Calu3 (cell line): Measurements from ENCODE around the gene PRKRA. TPM values are rescaled to one million over a fixed set of nuclear protein-coding genes. Genes with fewer than 3 reads are reported as not detected.

Source experiments
- BruUV-seq: library from RNA; stranded (reverse); fragments of 400-500 nt; replicated peaks from 2 replicates; lab custom pipeline; 2021; lab: Mats Ljungman, UMichigan
- CTCF ChIA-PET: fragments of 300-600 bp; sonication (Branson Sonifier 250); formaldehyde crosslinking; loops from one replicate; lab custom pipeline; 2022; ENCODE audit warnings: antibody characterized with exemption; lab: Charles Lee
- DNase-seq: peaks from one replicate; pipeline ENCODE4 v3.0.0; 2022
- H3K27ac Mint-ChIP-seq: one replicate; pipeline ENCODE4 v1.8.0; 2022; ENCODE audit warnings: mixed read lengths; ENCODE audit not compliant: unreplicated experiment
- H3K27me3 Mint-ChIP-seq: one replicate; pipeline ENCODE4 v1.8.0; 2022; ENCODE audit warnings: mixed read lengths; ENCODE audit not compliant: unreplicated experiment
- H3K36me3 Mint-ChIP-seq: one replicate; pipeline ENCODE4 v1.8.0; 2022; ENCODE audit warnings: mild to moderate bottlenecking, moderate library complexity, mixed read lengths; ENCODE audit not compliant: insufficient read depth, unreplicated experiment
- H3K4me1 Mint-ChIP-seq: one replicate; pipeline ENCODE4 v1.8.0; 2022; ENCODE audit warnings: mild to moderate bottlenecking, low read depth, mixed read lengths; ENCODE audit not compliant: unreplicated experiment
- H3K4me3 Mint-ChIP-seq: one replicate; pipeline ENCODE4 v1.8.0; 2022; ENCODE audit warnings: mild to moderate bottlenecking, low read depth, moderate library complexity, mixed read lengths; ENCODE audit not compliant: unreplicated experiment
- H3K9me3 Mint-ChIP-seq: one replicate; pipeline ENCODE4 v1.8.0; 2022; ENCODE audit warnings: low read depth, mixed read lengths; ENCODE audit not compliant: unreplicated experiment
- CTCF ChIP-seq: fragments of 200-600 bp; IDR thresholded peaks from one replicate; pipeline ENCODE4 v1.8.0; 2022; ENCODE audit warnings: antibody characterized with exemption; ENCODE audit not compliant: unreplicated experiment
- intact Hi-C: fragments of 100-400 bp; cut with micrococcal nuclease; formaldehyde crosslinking; loops from one replicate; pipeline ENCODE4 v1.10.0; 2022; ENCODE audit not compliant: unreplicated experiment
- total RNA-seq: library from RNA; stranded (reverse); gene quantifications from 2 replicates; pipeline ENCODE4 v1.2.3, GENCODE V29; 2022

PRKRA gene
- total RNA-seq, 1 experiment from 2014 or later = 53.2 TPM

- H3K4me1 Mint-ChIP-seq = no peaks in the 10 kb centered on the region
- no peaks in the 10 kb centered on the region for H3K27me3 Mint-ChIP-seq
- no peak overlapping the region for H3K4me3 Mint-ChIP-seq
- DNase-seq = no peak
- CTCF ChIA-PET = no interaction called here
- peaks cover 11% of the 10 kb centered on the region for H3K36me3 Mint-ChIP-seq
- no TSS peak for BruUV-seq
- TF ChIP-seq CTCF = no peak
- intact Hi-C loops = no loop called here
- H3K27ac Mint-ChIP-seq = no peak overlapping the region
- no peaks in the 10 kb centered on the region for H3K9me3 Mint-ChIP-seq
Measured at GRCh38 chr2:178455947-178456346, 5.0 kb upstream of the PRKRA start.

- no peak overlapping the region for H3K27ac Mint-ChIP-seq
- TF ChIP-seq CTCF = no peak
Measured at GRCh38 chr2:178452870-178453269, 1.9 kb upstream of the PRKRA start.

GRCh38 chr2:178452334-178452733 lies 1.4 kb upstream of the PRKRA start:
- H3K27me3 Mint-ChIP-seq = no peaks in the 10 kb centered on the region
- CTCF ChIA-PET = no interaction called here
- H3K9me3 Mint-ChIP-seq = no peaks in the 10 kb centered on the region
- H3K27ac Mint-ChIP-seq = peak overlapping the region; percentile 99
- H3K36me3 Mint-ChIP-seq = peaks cover 40% of the 10 kb centered on the region
- no TSS peak for BruUV-seq
- intact Hi-C loops = no loop called here
- no peak for DNase-seq
- H3K4me3 Mint-ChIP-seq = no peak overlapping the region
- TF ChIP-seq CTCF = no peak
- H3K4me1 Mint-ChIP-seq = peaks cover 21% of the 10 kb centered on the region

More at GRCh38 chr2:178452870-178453269, 1.9 kb upstream of the PRKRA start:
- intact Hi-C loops = no loop called here
- H3K4me3 Mint-ChIP-seq = no peak overlapping the region
- CTCF ChIA-PET = no interaction called here
- H3K27me3 Mint-ChIP-seq = no peaks in the 10 kb centered on the region
- no peaks in the 10 kb centered on the region for H3K9me3 Mint-ChIP-seq
- peaks cover 37% of the 10 kb centered on the region for H3K36me3 Mint-ChIP-seq
- no TSS peak for BruUV-seq
- no peak for DNase-seq
- H3K4me1 Mint-ChIP-seq = peaks cover 20% of the 10 kb centered on the region

- Mint-ChIP-seq H3K4me3 (peak overlapping the region; percentile 90), H3K4me1 (peaks cover 21% of the 10 kb centered on the region)
- CTCF ChIA-PET = interaction anchor here (0.8 to 2.3 kb wide), 3 partner anchors 18 to 36 kb away, joined by 3 to 10 read pairs (median 4); partner anchors contain the start of gene FKBP7
Measured at GRCh38 chr2:178450524-178450773, 526 bp downstream of the PRKRA start.

More at GRCh38 chr2:178450524-178450773, 526 bp downstream of the PRKRA start:
- no peaks in the 10 kb centered on the region for H3K9me3 Mint-ChIP-seq
- intact Hi-C loops = loop anchor here (2.0 kb wide), 1 partner anchor 72 kb away; no protein-coding TSS in a partner anchor
- no peaks in the 10 kb centered on the region for H3K27me3 Mint-ChIP-seq
- H3K36me3 Mint-ChIP-seq = peaks cover 44% of the 10 kb centered on the region
- DNase-seq = no peak
- H3K27ac Mint-ChIP-seq = peak overlapping the region; percentile 99
- TF ChIP-seq CTCF = no peak
- BruUV-seq = no TSS peak
